Dendritic cell treated with granulocyte-macrophage colony-stimulating factor and Interleukin-4, amounts not matched to agents 40 ng/mL and 50 ng/mL, for 4 days (primary cell): ENCODE results near the gene AAMDC.
A peak's percentile ranks its signal among the peaks of the same experiment; 100 is the strongest.
"Not testable (repeated sequence)": the region's sequence is repeated elsewhere in the genome, so short reads cannot be mapped to it uniquely, and the experiment has no call there.

Experiments used
- H3K27ac Mint-ChIP-seq: one replicate; pipeline ENCODE4 v1.8.0; 2022; ENCODE audit warnings: mild to moderate bottlenecking, mixed read lengths
- H3K27me3 Mint-ChIP-seq: one replicate; pipeline ENCODE4 v1.8.0; 2022; ENCODE audit warnings: mild to moderate bottlenecking, mixed read lengths
- H3K36me3 Mint-ChIP-seq: one replicate; pipeline ENCODE4 v1.8.0; 2022; ENCODE audit warnings: low read depth, mixed read lengths
- H3K4me1 Mint-ChIP-seq: one replicate; pipeline ENCODE4 v1.8.0; 2022; ENCODE audit warnings: low read depth, mixed read lengths
- H3K4me3 Mint-ChIP-seq: one replicate; pipeline ENCODE4 v1.8.0; 2022; ENCODE audit warnings: mild to moderate bottlenecking, moderate library complexity, mixed read lengths
- H3K9me3 Mint-ChIP-seq: one replicate; pipeline ENCODE4 v1.8.0; 2022; ENCODE audit warnings: mixed read lengths
- intact Hi-C: fragments of 100-400 bp; cut with micrococcal nuclease; formaldehyde crosslinking; loops from one replicate; pipeline ENCODE4 v1.15.0; 2022

Gene AAMDC

GRCh38 chr11:77843700-77844099 is 22.8 kb downstream of the AAMDC start:
- H3K4me3 Mint-ChIP-seq, intact Hi-C loops, H3K27me3 Mint-ChIP-seq: not testable (repeated sequence)
- Mint-ChIP-seq H3K36me3 (peaks cover 42% of the 10 kb centered on the region), H3K4me1 (peaks cover 11% of the 10 kb centered on the region), H3K9me3 (peaks cover 44% of the 10 kb centered on the region), H3K27ac (peak overlapping the region; percentile 56)

GRCh38 chr11:77851503-77851902 is 30.6 kb downstream of the AAMDC start:
- Mint-ChIP-seq H3K4me1 (no peaks in the 10 kb centered on the region), H3K4me3 (no peak overlapping the region), H3K9me3 (peaks cover 37% of the 10 kb centered on the region), H3K27me3 (no peaks in the 10 kb centered on the region), H3K27ac (no peak overlapping the region), H3K36me3 (peaks cover 46% of the 10 kb centered on the region)
- intact Hi-C loops = no loop called here

DNA sequence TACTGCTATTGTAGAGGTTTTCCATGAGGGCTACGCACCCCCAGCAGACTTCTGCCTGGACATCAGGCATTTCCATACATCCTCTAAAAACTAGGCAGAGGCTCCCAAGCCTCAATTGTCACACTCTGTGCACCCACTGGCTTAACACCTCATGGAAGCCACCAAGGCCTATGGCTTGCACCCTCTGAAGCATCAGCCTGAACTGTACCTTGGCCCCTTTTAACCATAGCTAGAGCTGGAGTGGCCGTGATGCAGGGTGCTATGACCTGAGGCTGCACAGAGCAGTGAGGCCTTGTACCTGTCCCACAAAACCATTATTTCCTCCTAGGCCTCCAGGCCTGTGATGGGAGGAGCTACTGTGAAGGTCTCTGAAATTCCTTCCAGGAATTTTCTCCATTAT is 33.9 kb downstream of the AAMDC start:
- Mint-ChIP-seq H3K4me1 (no peaks in the 10 kb centered on the region), H3K27me3 (no peaks in the 10 kb centered on the region), H3K36me3 (peaks cover 54% of the 10 kb centered on the region), H3K9me3 (peaks cover 47% of the 10 kb centered on the region), H3K4me3 (no peak overlapping the region), H3K27ac (no peak overlapping the region)
- intact Hi-C loops = no loop called here

GRCh38 chr11:77857906-77858457 is 37.0 kb downstream of the AAMDC start:
- H3K4me3 Mint-ChIP-seq, H3K27me3 Mint-ChIP-seq, H3K27ac Mint-ChIP-seq, intact Hi-C loops, H3K4me1 Mint-ChIP-seq: not testable (repeated sequence)
- peaks cover 44% of the 10 kb centered on the region for H3K36me3 Mint-ChIP-seq
- peaks cover 44% of the 10 kb centered on the region for H3K9me3 Mint-ChIP-seq

GRCh38 chr11:77861444-77861843 is 40.5 kb downstream of the AAMDC start:
- H3K9me3 Mint-ChIP-seq, intact Hi-C loops: not testable (repeated sequence)

GRCh38 chr11:77865805-77866204 is 44.9 kb downstream of the AAMDC start:
- no peaks in the 10 kb centered on the region for H3K4me1 Mint-ChIP-seq
- H3K36me3 Mint-ChIP-seq = peaks cover 26% of the 10 kb centered on the region
- intact Hi-C loops = no loop called here
- no peaks in the 10 kb centered on the region for H3K9me3 Mint-ChIP-seq
- no peaks in the 10 kb centered on the region for H3K27me3 Mint-ChIP-seq
- no peak overlapping the region for H3K4me3 Mint-ChIP-seq
- H3K27ac Mint-ChIP-seq = no peak overlapping the region

More at GRCh38 chr11:77861444-77861843, 40.5 kb downstream of the AAMDC start:
- H3K4me3 Mint-ChIP-seq, H3K4me1 Mint-ChIP-seq, H3K27me3 Mint-ChIP-seq, H3K27ac Mint-ChIP-seq: not testable (repeated sequence)
- peaks cover 16% of the 10 kb centered on the region for H3K36me3 Mint-ChIP-seq

GRCh38 chr11:77866336-77866735 is 45.4 kb downstream of the AAMDC start:
- H3K4me3 Mint-ChIP-seq = no peak overlapping the region
- intact Hi-C loops = no loop called here
- H3K4me1 Mint-ChIP-seq = no peaks in the 10 kb centered on the region
- no peaks in the 10 kb centered on the region for H3K9me3 Mint-ChIP-seq
- H3K27me3 Mint-ChIP-seq = no peaks in the 10 kb centered on the region
- H3K36me3 Mint-ChIP-seq = peaks cover 29% of the 10 kb centered on the region
- H3K27ac Mint-ChIP-seq = no peak overlapping the region

GRCh38 chr11:77868744-77869143 is 47.8 kb downstream of the AAMDC start:
- no peak overlapping the region for H3K4me3 Mint-ChIP-seq
- H3K4me1 Mint-ChIP-seq = no peaks in the 10 kb centered on the region
- peaks cover 33% of the 10 kb centered on the region for H3K36me3 Mint-ChIP-seq
- no peak overlapping the region for H3K27ac Mint-ChIP-seq
- intact Hi-C loops = no loop called here
- H3K27me3 Mint-ChIP-seq = no peaks in the 10 kb centered on the region
- no peaks in the 10 kb centered on the region for H3K9me3 Mint-ChIP-seq

GRCh38 chr11:77871855-77872254 is 50.9 kb downstream of the AAMDC start:
- H3K36me3 Mint-ChIP-seq = peaks cover 48% of the 10 kb centered on the region
- no peaks in the 10 kb centered on the region for H3K4me1 Mint-ChIP-seq
- H3K27ac Mint-ChIP-seq = no peak overlapping the region
- no peaks in the 10 kb centered on the region for H3K27me3 Mint-ChIP-seq
- intact Hi-C loops = no loop called here
- no peaks in the 10 kb centered on the region for H3K9me3 Mint-ChIP-seq
- H3K4me3 Mint-ChIP-seq = no peak overlapping the region

GRCh38 chr11:77873345-77873744 is 52.4 kb downstream of the AAMDC start:
- H3K9me3 Mint-ChIP-seq = no peaks in the 10 kb centered on the region
- no peak overlapping the region for H3K27ac Mint-ChIP-seq
- no peaks in the 10 kb centered on the region for H3K4me1 Mint-ChIP-seq
- intact Hi-C loops = no loop called here
- H3K27me3 Mint-ChIP-seq = no peaks in the 10 kb centered on the region
- H3K4me3 Mint-ChIP-seq = no peak overlapping the region
- peaks cover 57% of the 10 kb centered on the region for H3K36me3 Mint-ChIP-seq

- Mint-ChIP-seq H3K4me1 (no peaks in the 10 kb centered on the region), H3K27ac (no peak overlapping the region), H3K9me3 (no peaks in the 10 kb centered on the region), H3K27me3 (no peaks in the 10 kb centered on the region), H3K36me3 (peaks cover 60% of the 10 kb centered on the region), H3K4me3 (no peak overlapping the region)
- intact Hi-C loops = no loop called here
Observed at GRCh38 chr11:77874206-77874605, 53.3 kb downstream of the AAMDC start.

DNA sequence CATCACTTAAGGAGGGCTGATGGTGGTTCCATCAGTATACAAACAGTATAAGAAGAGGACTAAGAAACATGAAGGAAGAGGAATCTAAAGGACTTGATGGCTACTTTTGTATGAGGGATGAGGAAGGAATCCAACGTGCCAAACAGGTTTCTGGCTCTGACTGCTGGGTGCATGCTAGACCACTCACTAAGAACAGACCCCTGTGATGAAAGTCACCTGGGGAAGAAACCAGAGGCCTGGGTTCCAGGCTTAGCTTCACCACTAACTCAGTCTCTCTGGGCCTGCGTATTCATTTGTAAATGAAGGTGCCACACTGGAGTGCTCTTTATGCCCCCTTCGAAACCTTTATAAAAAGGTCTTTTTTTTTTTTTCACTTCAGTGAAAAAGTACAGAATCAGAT is 55.1 kb downstream of the AAMDC start:
- H3K27ac Mint-ChIP-seq = no peak overlapping the region
- peaks cover 71% of the 10 kb centered on the region for H3K36me3 Mint-ChIP-seq

DNA sequence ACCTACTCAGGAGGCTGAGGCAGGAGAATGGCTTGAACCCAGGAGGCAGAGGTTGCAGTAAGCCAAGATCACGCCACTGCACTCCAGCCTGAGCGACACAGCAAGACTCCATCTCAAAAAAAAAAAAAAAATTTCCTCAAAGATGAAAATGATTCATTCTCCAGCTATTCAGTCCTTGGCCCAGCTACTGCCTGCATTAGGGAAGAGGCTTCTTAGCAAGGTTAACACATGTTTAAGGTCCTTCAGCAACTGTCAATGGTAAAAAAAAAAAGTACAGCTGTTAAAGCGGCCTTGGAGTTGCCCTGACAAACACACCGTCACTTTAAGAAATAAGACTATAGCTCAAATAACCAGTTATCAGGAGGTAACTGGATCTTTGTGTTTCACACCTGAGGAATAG is 57.3 kb downstream of the AAMDC start:
- H3K4me3 Mint-ChIP-seq, H3K4me1 Mint-ChIP-seq, H3K9me3 Mint-ChIP-seq, H3K27ac Mint-ChIP-seq, H3K27me3 Mint-ChIP-seq, intact Hi-C loops: not testable (repeated sequence)
- H3K36me3 Mint-ChIP-seq = peaks cover 79% of the 10 kb centered on the region

More for the DNA sequence above, 55.1 kb downstream of the AAMDC start:
- Mint-ChIP-seq H3K9me3 (no peaks in the 10 kb centered on the region), H3K4me1 (no peaks in the 10 kb centered on the region), H3K4me3 (no peak overlapping the region), H3K27me3 (no peaks in the 10 kb centered on the region)
- intact Hi-C loops = no loop called here

GRCh38 chr11:77879218-77879617 is 58.3 kb downstream of the AAMDC start:
- Mint-ChIP-seq H3K36me3 (peaks cover 87% of the 10 kb centered on the region), H3K27ac (no peak overlapping the region), H3K4me1 (no peaks in the 10 kb centered on the region), H3K4me3 (no peak overlapping the region), H3K27me3 (no peaks in the 10 kb centered on the region), H3K9me3 (no peaks in the 10 kb centered on the region)
- intact Hi-C loops = no loop called here

DNA sequence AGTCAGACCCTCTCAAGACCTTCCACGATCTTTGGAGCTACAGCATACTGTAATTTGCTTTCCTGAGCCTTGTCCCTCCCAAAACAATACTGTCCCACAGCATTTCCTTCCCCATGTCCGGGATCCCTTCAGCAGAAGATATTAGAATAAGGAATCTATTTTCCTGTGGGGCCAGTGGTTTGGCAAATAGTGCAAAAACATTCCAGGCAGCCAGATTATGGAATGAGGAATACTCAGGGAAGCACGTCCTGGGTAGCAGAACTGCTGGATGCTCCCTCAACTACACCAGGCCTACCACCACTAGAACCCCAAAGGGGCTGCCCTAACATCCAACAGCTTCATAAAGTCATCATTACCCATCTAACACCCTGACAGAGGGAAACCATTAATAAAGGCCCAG is 61.5 kb downstream of the AAMDC start:
- H3K9me3 Mint-ChIP-seq = no peaks in the 10 kb centered on the region
- no peaks in the 10 kb centered on the region for H3K4me1 Mint-ChIP-seq
- no peak overlapping the region for H3K4me3 Mint-ChIP-seq
- intact Hi-C loops = no loop called here
- H3K27ac Mint-ChIP-seq = no peak overlapping the region
- H3K27me3 Mint-ChIP-seq = no peaks in the 10 kb centered on the region
- peaks cover 95% of the 10 kb centered on the region for H3K36me3 Mint-ChIP-seq
